Measurements from ENCODE around the gene ZNF384.

DNA sequence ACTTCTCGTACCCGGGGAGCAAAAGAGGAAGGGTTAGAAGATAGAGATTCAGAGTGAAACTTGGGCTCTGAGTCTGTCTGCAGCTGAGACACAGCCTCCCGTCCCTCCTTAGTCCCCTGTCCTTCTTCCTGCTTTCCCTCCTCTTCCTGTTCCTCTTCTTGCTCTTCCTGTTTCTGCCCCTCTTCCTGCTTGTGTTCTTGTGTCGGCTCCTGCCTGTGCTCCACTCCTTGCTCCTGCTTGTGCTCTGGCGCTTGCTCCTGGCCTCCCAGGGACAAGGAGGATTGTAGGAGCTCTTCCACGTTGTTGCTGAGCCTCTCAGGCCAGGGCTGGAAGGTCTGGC, 44.9 kb downstream of the ZNF384 start:
- TF ChIP-seq POLR2A (IDR thresholded peaks at IDR 0.05) (no peak), EP300 (IDR thresholded peaks at IDR 0.05) (no peak)
- TF ChIP-seq, protein P1, sequence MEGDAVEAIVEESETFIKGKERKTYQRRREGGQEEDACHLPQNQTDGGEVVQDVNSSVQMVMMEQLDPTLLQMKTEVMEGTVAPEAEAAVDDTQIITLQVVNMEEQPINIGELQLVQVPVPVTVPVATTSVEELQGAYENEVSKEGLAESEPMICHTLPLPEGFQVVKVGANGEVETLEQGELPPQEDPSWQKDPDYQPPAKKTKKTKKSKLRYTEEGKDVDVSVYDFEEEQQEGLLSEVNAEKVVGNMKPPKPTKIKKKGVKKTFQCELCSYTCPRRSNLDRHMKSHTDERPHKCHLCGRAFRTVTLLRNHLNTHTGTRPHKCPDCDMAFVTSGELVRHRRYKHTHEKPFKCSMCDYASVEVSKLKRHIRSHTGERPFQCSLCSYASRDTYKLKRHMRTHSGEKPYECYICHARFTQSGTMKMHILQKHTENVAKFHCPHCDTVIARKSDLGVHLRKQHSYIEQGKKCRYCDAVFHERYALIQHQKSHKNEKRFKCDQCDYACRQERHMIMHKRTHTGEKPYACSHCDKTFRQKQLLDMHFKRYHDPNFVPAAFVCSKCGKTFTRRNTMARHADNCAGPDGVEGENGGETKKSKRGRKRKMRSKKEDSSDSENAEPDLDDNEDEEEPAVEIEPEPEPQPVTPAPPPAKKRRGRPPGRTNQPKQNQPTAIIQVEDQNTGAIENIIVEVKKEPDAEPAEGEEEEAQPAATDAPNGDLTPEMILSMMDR (IDR thresholded peaks at IDR 0.05) = no peak

Data from ovary (tissue), 3 donors.